Stimulated activated CD4-positive, alpha-beta T cell treated with anti-CD3 and anti-CD28 coated beads, Interleukin-1b, Interleukin-23, amount 100 ng/mL, for 1 hour (primary cell): ENCODE results near the gene RNPEP.
"Not testable (repeated sequence)": the region's sequence is repeated elsewhere in the genome, so short reads cannot be mapped to it uniquely, and the experiment has no call there.

Experiments
- DNase-seq, 2 donors: peaks; one replicate each; pipeline ENCODE4 v3.0.0-alpha.2; 2020; ENCODE audit warnings: low read depth in 2 of 2

The RNPEP gene

GRCh38 chr1:201958348-201958747, 24.1 kb upstream of the RNPEP start:
- DNase-seq = no peak

- DNase-seq = not testable (repeated sequence)
Measured at GRCh38 chr1:201962382-201962781, 20.1 kb upstream of the RNPEP start.

- DNase-seq = no peak
Measured at GRCh38 chr1:201964261-201964660, 18.2 kb upstream of the RNPEP start.

- DNase-seq = no peak
Measured at GRCh38 chr1:201966171-201966570, 16.3 kb upstream of the RNPEP start.

GRCh38 chr1:201968202-201968925, 14.1 kb upstream of the RNPEP start:
- DNase-seq = no peak

- DNase-seq = no peak
Measured at GRCh38 chr1:201970334-201971159, 11.9 kb upstream of the RNPEP start.

- DNase-seq = peak; percentile 21 to 57
Measured at GRCh38 chr1:201982082-201982622, 296 bp upstream of the RNPEP start.

- DNase-seq = no peak
Measured at GRCh38 chr1:201983380-201983805, 945 bp downstream of the RNPEP start.

GRCh38 chr1:201984446-201984845, 2.0 kb downstream of the RNPEP start:
- DNase-seq = no peak

GRCh38 chr1:201985355-201985754, 2.9 kb downstream of the RNPEP start:
- no peak for DNase-seq

GRCh38 chr1:201988601-201989000, 6.2 kb downstream of the RNPEP start:
- DNase-seq = no peak

GRCh38 chr1:201989354-201990128, 7.1 kb downstream of the RNPEP start:
- DNase-seq = no peak

- DNase-seq = no peak
Measured at GRCh38 chr1:201990427-201990826, 8.0 kb downstream of the RNPEP start.

- DNase-seq = no peak
Measured at GRCh38 chr1:201999625-202000238, 17.3 kb downstream of the RNPEP start.

- no peak for DNase-seq
Measured at GRCh38 chr1:202002507-202002906, 20.1 kb downstream of the RNPEP start.

GRCh38 chr1:202004711-202005110, 22.3 kb downstream of the RNPEP start:
- DNase-seq = no peak

GRCh38 chr1:202005958-202006357, 23.5 kb downstream of the RNPEP start:
- no peak for DNase-seq

- no peak for DNase-seq
Measured at GRCh38 chr1:202007304-202007703, 24.9 kb downstream of the RNPEP start.

GRCh38 chr1:202007805-202008489, 25.5 kb downstream of the RNPEP start:
- DNase-seq = no peak

GRCh38 chr1:202009326-202010179, 27.1 kb downstream of the RNPEP start:
- peak; percentile 11 to 38 for DNase-seq
